Gastroesophageal sphincter (tissue), 4 donors: ENCODE data around the gene COL8A1. TPM values are rescaled to one million over a fixed set of nuclear protein-coding genes. Genes with fewer than 3 reads are reported as not detected.

Experiments used
- ATAC-seq: fragments of 150-250 bp; one replicate; pipeline ENCODE4 v1.9.1; 2016; ENCODE audit warnings: mild to moderate bottlenecking, moderate library complexity
- H3K27ac ChIP-seq, 4 donors: fragments of 200-600 bp; sonication (generic) in 3 of 4; 1 replicate in 3 of 4; 2 replicates in 1 of 4; pipeline ENCODE4 v1.5.1; 2016 to 2019
- H3K27me3 ChIP-seq: fragments of 200-600 bp; sonication (generic); one replicate; pipeline ENCODE4 v1.5.1; 2019
- H3K36me3 ChIP-seq, 2 donors: fragments of 200-600 bp; sonication (generic); one replicate each; pipeline ENCODE4 v1.5.1; 2019; ENCODE audit warnings: control low read depth in 1 of 2
- H3K4me1 ChIP-seq, 3 donors: fragments of 200-600 bp; sonication (generic); 1 replicate in 2 of 3; 2 replicates in 1 of 3; pipeline ENCODE4 v1.5.1; 2016 to 2019; ENCODE audit warnings: control low read depth in 2 of 3
- H3K4me3 ChIP-seq, 2 donors: fragments of 200-600 bp; sonication (generic); one replicate each; pipeline ENCODE4 v1.5.1; 2019; ENCODE audit warnings: mild to moderate bottlenecking in 1 of 2, moderate library complexity in 1 of 2
- H3K9me3 ChIP-seq, 3 donors: fragments of 200-600 bp; sonication (generic); one replicate each; pipeline ENCODE4 v1.5.1; 2017 to 2019; ENCODE audit warnings: control low read depth in 2 of 3
- EP300 ChIP-seq: sonication (generic); formaldehyde crosslinking; IDR thresholded peaks from one replicate; pipeline ENCODE4 v1.6.1; 2017; ENCODE audit warnings: antibody characterized with exemption, mild to moderate bottlenecking
- POLR2A ChIP-seq, 2 donors: fragments of 450-650 bp; IDR thresholded peaks; one replicate each; pipeline ENCODE4 v1.6.1; 2017; ENCODE audit warnings: antibody characterized with exemption in 2 of 2, mild to moderate bottlenecking in 2 of 2, moderate library complexity in 1 of 2
- POLR2AphosphoS5 ChIP-seq: sonication (generic); formaldehyde crosslinking; IDR thresholded peaks from one replicate; pipeline ENCODE4 v1.6.1; 2017; ENCODE audit warnings: antibody characterized with exemption
- WGBS, 2 donors: methylation state at CpG; one replicate each; pipeline ENCODE4 v1.1.5; 2018; ENCODE audit warnings: low coverage in 1 of 2; 5-methylcytosine and 5-hydroxymethylcytosine counted together
- total RNA-seq, 4 donors: library from RNA; depleted of rRNA; stranded (reverse); fragments of >200 nt; gene quantifications; one replicate each; pipeline ENCODE4 v1.1.0, GENCODE V29; 2016
- TF ChIP-seq, protein P1 (sequence below), 4 experiments: fragments of 200-600 bp in 2 of 4; fragments of 450-650 bp in 2 of 4; sonication (generic) in 1 of 4; IDR thresholded peaks; one replicate each; pipeline ENCODE4 v1.5.1; 2017 to 2019; ENCODE audit warnings: antibody characterized with exemption in 4 of 4, mild to moderate bottlenecking in 2 of 4, moderate library complexity in 2 of 4

The COL8A1 gene
- total RNA-seq, 4 donors from 2014 or later: 20.3 to 136 (median 80.1) TPM

DNA sequence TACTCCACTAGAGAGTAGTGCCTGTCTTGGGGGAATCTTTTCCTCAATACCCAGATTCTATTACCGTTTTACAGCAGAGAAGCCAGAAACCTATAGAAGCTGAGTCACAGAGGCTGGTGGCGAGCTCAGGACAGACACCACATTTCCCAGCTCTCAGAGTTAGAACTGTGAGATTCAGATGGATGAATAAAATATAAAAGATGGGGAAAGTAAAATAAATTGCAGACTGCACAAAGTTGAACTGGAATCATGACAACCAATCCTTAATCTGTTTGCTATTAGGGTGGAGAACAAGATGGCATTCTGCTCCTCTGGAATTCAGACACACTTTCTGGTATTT, 138.8 kb downstream of the COL8A1 start:
- H3K27me3 ChIP-seq: no peaks in the 10 kb centered on the region
- 67 to 86% methylated on average over 1 to 2 of the region's 2 CpGs for WGBS, 2 donors
- H3K4me3 ChIP-seq: no peak overlapping the region
- TF ChIP-seq POLR2AphosphoS5 (no peak), EP300 (no peak), POLR2A (IDR thresholded peaks at IDR 0.05) (no peak)
- TF ChIP-seq, protein P1, sequence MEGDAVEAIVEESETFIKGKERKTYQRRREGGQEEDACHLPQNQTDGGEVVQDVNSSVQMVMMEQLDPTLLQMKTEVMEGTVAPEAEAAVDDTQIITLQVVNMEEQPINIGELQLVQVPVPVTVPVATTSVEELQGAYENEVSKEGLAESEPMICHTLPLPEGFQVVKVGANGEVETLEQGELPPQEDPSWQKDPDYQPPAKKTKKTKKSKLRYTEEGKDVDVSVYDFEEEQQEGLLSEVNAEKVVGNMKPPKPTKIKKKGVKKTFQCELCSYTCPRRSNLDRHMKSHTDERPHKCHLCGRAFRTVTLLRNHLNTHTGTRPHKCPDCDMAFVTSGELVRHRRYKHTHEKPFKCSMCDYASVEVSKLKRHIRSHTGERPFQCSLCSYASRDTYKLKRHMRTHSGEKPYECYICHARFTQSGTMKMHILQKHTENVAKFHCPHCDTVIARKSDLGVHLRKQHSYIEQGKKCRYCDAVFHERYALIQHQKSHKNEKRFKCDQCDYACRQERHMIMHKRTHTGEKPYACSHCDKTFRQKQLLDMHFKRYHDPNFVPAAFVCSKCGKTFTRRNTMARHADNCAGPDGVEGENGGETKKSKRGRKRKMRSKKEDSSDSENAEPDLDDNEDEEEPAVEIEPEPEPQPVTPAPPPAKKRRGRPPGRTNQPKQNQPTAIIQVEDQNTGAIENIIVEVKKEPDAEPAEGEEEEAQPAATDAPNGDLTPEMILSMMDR (IDR thresholded peaks at IDR 0.05): no peak
- H3K27ac ChIP-seq: no peak overlapping the region
- no peaks in the 10 kb centered on the region for H3K4me1 ChIP-seq
- no peak for ATAC-seq
- H3K36me3 ChIP-seq: no peaks in the 10 kb centered on the region
- no peaks in the 10 kb centered on the region for H3K9me3 ChIP-seq

DNA sequence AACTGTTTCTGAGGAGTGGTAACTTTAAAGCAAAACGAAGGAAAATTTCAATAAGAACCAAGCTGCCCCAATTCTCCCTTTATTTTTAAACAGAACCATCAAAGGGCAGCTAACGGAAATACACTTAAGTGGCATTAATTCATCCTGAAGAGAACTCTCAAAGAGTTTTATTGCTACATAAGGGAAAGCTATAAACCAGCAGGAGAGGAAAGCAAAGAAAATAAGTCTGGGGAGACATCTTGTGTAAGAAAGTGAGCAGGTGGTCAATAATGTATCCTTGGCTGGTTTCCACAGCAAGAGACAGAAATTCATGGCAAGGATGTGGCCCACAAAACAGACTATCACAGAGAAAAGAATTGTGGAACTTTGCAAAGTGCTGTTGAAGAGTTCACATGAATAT, 139.3 kb downstream of the COL8A1 start:
- no peaks in the 10 kb centered on the region for H3K27me3 ChIP-seq
- H3K4me1 ChIP-seq: no peaks in the 10 kb centered on the region
- 45 to 63% methylated on average over 2 of the region's 2 CpGs for WGBS, 2 donors
- no peak for TF ChIP-seq EP300
- TF ChIP-seq, protein P1 (IDR thresholded peaks at IDR 0.05): no peak
- TF ChIP-seq POLR2A (IDR thresholded peaks at IDR 0.05): no peak
- TF ChIP-seq POLR2AphosphoS5: no peak
- ATAC-seq: no peak
- no peaks in the 10 kb centered on the region for H3K36me3 ChIP-seq
- H3K9me3 ChIP-seq: no peaks in the 10 kb centered on the region
- H3K4me3 ChIP-seq: no peak overlapping the region
- no peak overlapping the region for H3K27ac ChIP-seq

DNA sequence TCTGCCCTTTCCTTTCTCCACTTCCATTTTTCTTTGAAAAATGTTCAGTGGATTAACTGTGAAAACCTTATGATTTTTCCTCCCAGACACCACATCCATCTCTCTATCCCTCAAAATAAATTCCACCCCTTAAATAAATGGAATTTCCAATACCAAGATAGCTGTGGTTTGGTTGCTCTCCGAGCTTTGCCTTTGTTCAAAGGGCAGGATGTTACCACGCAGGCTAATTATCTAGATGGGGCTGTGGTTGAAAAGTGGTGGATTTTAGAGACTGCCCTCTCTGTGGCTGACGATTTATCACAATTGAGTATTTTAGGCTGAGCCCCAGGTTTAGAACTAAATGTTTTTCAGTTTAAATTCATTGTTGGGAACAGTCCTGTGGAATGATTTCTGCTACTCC, 142.4 kb downstream of the COL8A1 start:
- TF ChIP-seq EP300: no peak
- no peak for TF ChIP-seq POLR2AphosphoS5
- TF ChIP-seq, protein P1 (IDR thresholded peaks at IDR 0.05): no peak
- no peak for TF ChIP-seq POLR2A (IDR thresholded peaks at IDR 0.05)
- Histone ChIP-seq H3K27ac (no peak overlapping the region), H3K4me1 (no peaks in the 10 kb centered on the region), H3K9me3 (no peaks in the 10 kb centered on the region), H3K36me3 (no peaks in the 10 kb centered on the region), H3K4me3 (no peak overlapping the region), H3K27me3 (no peaks in the 10 kb centered on the region)
- ATAC-seq: no peak
- WGBS, 2 donors: 61 to 82% methylated on average over 2 to 3 of the region's 3 CpGs

DNA sequence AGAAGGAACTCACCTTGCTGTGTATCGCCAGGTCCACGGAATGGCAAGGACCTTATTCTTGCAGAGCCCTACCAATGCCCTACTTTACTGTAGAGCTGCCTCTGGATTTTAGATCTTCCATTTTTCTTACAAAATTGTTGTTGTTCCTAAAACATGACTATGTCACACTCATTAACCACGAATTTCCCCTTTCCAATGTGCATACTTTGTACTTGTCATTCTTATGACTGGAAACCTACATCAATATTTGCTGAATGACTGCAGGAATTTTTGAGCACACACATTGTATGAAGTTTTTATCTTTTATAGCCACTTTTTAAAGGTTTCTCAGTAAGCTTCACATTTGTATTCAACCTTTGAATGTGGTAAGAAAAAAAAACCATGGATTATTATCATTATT, 143.4 kb downstream of the COL8A1 start:
- Histone ChIP-seq H3K4me1 (no peaks in the 10 kb centered on the region), H3K36me3 (no peaks in the 10 kb centered on the region), H3K27ac (no peak overlapping the region), H3K9me3 (no peaks in the 10 kb centered on the region), H3K27me3 (no peaks in the 10 kb centered on the region), H3K4me3 (no peak overlapping the region)
- TF ChIP-seq EP300: no peak
- TF ChIP-seq, protein P1 (IDR thresholded peaks at IDR 0.05): no peak
- TF ChIP-seq POLR2AphosphoS5: no peak
- no peak for TF ChIP-seq POLR2A (IDR thresholded peaks at IDR 0.05)
- WGBS, 2 donors: 90 to 100% methylated on average over 2 to 3 of the region's 3 CpGs
- ATAC-seq: no peak

DNA sequence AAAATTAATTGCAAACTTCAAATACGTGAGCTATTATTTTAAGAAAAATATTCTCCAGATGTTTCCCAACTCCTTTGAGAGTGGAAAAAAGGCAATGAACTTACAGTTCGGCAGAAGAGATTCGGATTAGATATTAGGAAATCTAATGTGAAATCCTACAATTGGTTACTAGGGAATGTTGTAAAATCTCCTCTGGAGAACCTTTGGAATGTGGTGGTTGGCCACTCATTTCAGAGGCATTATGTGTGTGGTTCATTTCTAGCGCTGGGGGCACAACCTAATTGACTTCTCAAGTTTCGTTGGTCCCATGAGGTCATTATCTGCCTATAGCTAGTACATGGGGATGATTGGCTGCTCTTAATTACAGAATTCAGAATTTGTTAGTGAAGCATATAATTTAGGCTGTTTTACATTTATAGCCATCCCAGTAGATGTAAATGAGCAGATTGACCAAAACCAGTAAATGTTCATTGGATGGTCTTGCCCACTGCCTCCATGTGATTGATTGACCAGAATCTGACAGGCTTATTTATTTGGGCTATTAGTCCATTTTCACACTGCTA, 144.7 kb downstream of the COL8A1 start:
- H3K27me3 ChIP-seq: no peaks in the 10 kb centered on the region
- H3K9me3 ChIP-seq: no peaks in the 10 kb centered on the region
- peaks cover 0 to 3% (median 0%) of the 10 kb centered on the region in 3 donors for H3K4me1 ChIP-seq
- TF ChIP-seq, protein P1 (IDR thresholded peaks at IDR 0.05): no peak
- TF ChIP-seq POLR2AphosphoS5 (no peak), POLR2A (IDR thresholded peaks at IDR 0.05) (no peak), EP300 (no peak)
- H3K36me3 ChIP-seq: no peaks in the 10 kb centered on the region
- 60 to 69% methylated on average over 5 of the region's 5 CpGs for whole genome bisulfite sequencing, 2 donors
- no peak overlapping the region for H3K4me3 ChIP-seq
- no peak overlapping the region for H3K27ac ChIP-seq
- peak; percentile 41 for ATAC-seq
